Panc1 (cell line): ENCODE measurements around the gene HNF1B.

Source experiments
- CTCF ChIP-seq: fragments of 450-650 bp; IDR thresholded peaks from 2 replicates; pipeline ENCODE4 v1.5.1; 2017; ENCODE audit warnings: mild to moderate bottlenecking
- POLR2AphosphoS5 ChIP-seq: IDR thresholded peaks from 2 replicates; pipeline ENCODE4 v1.6.1; 2012; ENCODE audit warnings: mild to moderate bottlenecking, low read depth, low read length, moderate library complexity
- REST ChIP-seq, 2 experiments: IDR thresholded peaks; 2 replicates each; pipeline ENCODE4 v1.6.1; 2011 to 2012; ENCODE audit warnings: low read depth in 2 of 2, control low read depth in 1 of 2, low read length in 1 of 2, mild to moderate bottlenecking in 1 of 2, moderate library complexity in 1 of 2; ENCODE audit not compliant: insufficient read depth in 1 of 2
- SIN3A ChIP-seq: IDR thresholded peaks from 2 replicates; pipeline ENCODE4 v1.6.1; 2012; ENCODE audit warnings: low read depth, mild to moderate bottlenecking, low read length, moderate library complexity, borderline replicate concordance; ENCODE audit not compliant: insufficient read depth
- TCF7L2 ChIP-seq: IDR thresholded peaks from 2 replicates; pipeline ENCODE4 v1.6.1; 2011; ENCODE audit warnings: mild to moderate bottlenecking, low read depth, low read length, inconsistent platforms

- TF ChIP-seq CTCF (no peak), POLR2AphosphoS5 (no peak), SIN3A (no peak), REST (IDR thresholded peaks at IDR 0.05; ENCODE audit: insufficient read depth in 1 of 2, low read depth in 2 of 2, low read length in 1 of 2) (no peak), TCF7L2 (no peak)
Observed at GRCh38 chr17:37661400-37662014, 83.4 kb downstream of the HNF1B start.
